ENCODE data around the gene RUFY1. TPM values are rescaled to one million over a fixed set of nuclear protein-coding genes. Genes with fewer than 3 reads are reported as not detected.
A peak's percentile ranks its signal among the peaks of the same experiment; 100 is the strongest.

The RUFY1 gene
- polyA plus RNA-seq, 1 donor (not counting 4 experiments of a cell fraction or from before 2014, with no cell fraction given), result 25.2 TPM

GRCh38 chr5:179621551-179622214 is 71.3 kb downstream of the RUFY1 start:
- DNase-seq (ENCODE audit: low read depth, low spot score) (no peak), FAIRE-seq (no peak)
- Histone ChIP-seq H2AFZ (ENCODE audit: control insufficient read depth, low read length) (no peak overlapping the region), H3K9ac (ENCODE audit: control insufficient read depth, extremely low read depth, insufficient read depth, low read length) (peak overlapping the region; percentile 78), H3K4me3 (ENCODE audit: control insufficient read depth in 2 of 3, extremely low read depth in 1 of 3, insufficient read depth in 2 of 3, low read depth in 1 of 3, low read length in 3 of 3) (peak overlapping the region; percentile 69 to 90 (median 75)), H3K27ac (ENCODE audit: control insufficient read depth, insufficient read depth, low read length) (peak overlapping the region; percentile 55), H3K36me3 (ENCODE audit: control insufficient read depth in 2 of 2, extremely low read depth in 1 of 2, insufficient read depth in 2 of 2, low read length in 2 of 2) (peaks cover 26 to 42% of the 10 kb centered on the region in 2 experiments), H4K20me1 (ENCODE audit: control insufficient read depth, extremely low read depth, insufficient read depth, low read length) (peaks cover 49% of the 10 kb centered on the region), H3K9me3 (ENCODE audit: control insufficient read depth, low read depth, low read length) (no peaks in the 10 kb centered on the region), H3K4me2 (ENCODE audit: control insufficient read depth, extremely low read depth, insufficient read depth, low read depth, low read length) (peak overlapping the region; percentile 91), H3K79me2 (ENCODE audit: control insufficient read depth, insufficient read depth, low read length) (peaks cover 61% of the 10 kb centered on the region), H3K27me3 (ENCODE audit: control insufficient read depth, extremely low read depth, insufficient read depth, low read length) (no peaks in the 10 kb centered on the region), H3K4me1 (ENCODE audit: control insufficient read depth, extremely low read depth, insufficient read depth, low read length) (peaks cover 33% of the 10 kb centered on the region), H3K9me1 (ENCODE audit: control insufficient read depth, extremely low read depth, insufficient read depth, low read length) (no peaks in the 10 kb centered on the region)
- dilution Hi-C loops (cut with MboI; ENCODE audit: extremely low pct_ligation_motif_present, low sequenced_read_pairs), result no loop called here
- TF ChIP-seq CTCF (optimal IDR thresholded peaks at IDR 0.05 in 1 of 3, IDR thresholded peaks at IDR 0.05 in 1 of 3, conservative IDR thresholded peaks at IDR 0.05 in 1 of 3; ENCODE audit: extremely low read depth in 1 of 3, insufficient read depth in 2 of 3, low read length in 3 of 3) (no peak), EZH2 (IDR thresholded peaks at IDR 0.05; ENCODE audit: low read length) (no peak)

GRCh38 chr5:179623003-179623905 is 72.9 kb downstream of the RUFY1 start, which contains the start of gene HNRNPH1:
HNRNPH1 (minus strand) TSS chr5:179623671; CDS start chr5:179623133, 538 bp downstream.
- peaks cover 33% of the 10 kb centered on the region for H3K4me1 ChIP-seq (ENCODE audit: control insufficient read depth, extremely low read depth, insufficient read depth, low read length)
- peak; percentile 59 for FAIRE-seq

More at GRCh38 chr5:179623003-179623905, 72.9 kb downstream of the RUFY1 start, which contains the start of gene HNRNPH1:
- H3K27ac ChIP-seq (ENCODE audit: control insufficient read depth, insufficient read depth, low read length), result peak within 1 kb of the TSS; percentile 90
- no peaks in the 10 kb centered on the region for H3K9me3 ChIP-seq (ENCODE audit: control insufficient read depth, low read depth, low read length)
- dilution Hi-C loops (cut with MboI; ENCODE audit: extremely low pct_ligation_motif_present, low sequenced_read_pairs), result no loop called here
- peak within 1 kb of the TSS; percentile 91 for H2AFZ ChIP-seq (ENCODE audit: control insufficient read depth, low read length)
- H3K4me2 ChIP-seq (ENCODE audit: control insufficient read depth, extremely low read depth, insufficient read depth, low read depth, low read length), result peak within 1 kb of the TSS; percentile 95
- H3K36me3 ChIP-seq (ENCODE audit: control insufficient read depth in 2 of 2, extremely low read depth in 1 of 2, insufficient read depth in 2 of 2, low read length in 2 of 2), result peaks cover 18 to 30% of the 10 kb centered on the region in 2 experiments
- peak within 1 kb of the TSS; percentile 99 for H3K9ac ChIP-seq (ENCODE audit: control insufficient read depth, extremely low read depth, insufficient read depth, low read length)
- H3K4me3 ChIP-seq (ENCODE audit: control insufficient read depth in 2 of 3, extremely low read depth in 1 of 3, insufficient read depth in 2 of 3, low read depth in 1 of 3, low read length in 3 of 3), result peak within 1 kb of the TSS; percentile 90 to 94 (median 92)
- no peaks in the 10 kb centered on the region for H3K27me3 ChIP-seq (ENCODE audit: control insufficient read depth, extremely low read depth, insufficient read depth, low read length)
- H4K20me1 ChIP-seq (ENCODE audit: control insufficient read depth, extremely low read depth, insufficient read depth, low read length), result peaks cover 38% of the 10 kb centered on the region
- no peaks in the 10 kb centered on the region for H3K9me1 ChIP-seq (ENCODE audit: control insufficient read depth, extremely low read depth, insufficient read depth, low read length)
- peaks cover 51% of the 10 kb centered on the region for H3K79me2 ChIP-seq (ENCODE audit: control insufficient read depth, insufficient read depth, low read length)
- peak; percentile 96 for DNase-seq (ENCODE audit: low read depth, low spot score)
- TF ChIP-seq CTCF (optimal IDR thresholded peaks at IDR 0.05 in 1 of 3, IDR thresholded peaks at IDR 0.05 in 1 of 3, conservative IDR thresholded peaks at IDR 0.05 in 1 of 3; ENCODE audit: extremely low read depth in 1 of 3, insufficient read depth in 2 of 3, low read length in 3 of 3) (peak in 1 of 3 experiments; percentile 1), EZH2 (IDR thresholded peaks at IDR 0.05; ENCODE audit: low read length) (no peak)
